ENCODE measurements around the gene SLA2.
"Not testable (repeated sequence)": the region's sequence is repeated elsewhere in the genome, so short reads cannot be mapped to it uniquely, and the experiment has no call there.

Gene SLA2

GRCh38 chr20:36645998-36646397 lies at the start of gene SLA2:
Gene SLA2, minus strand, starts transcription at chr20:36646196. Its CDS starts 4,861 bp downstream, at chr20:36641335.
- DNase-seq: no peak

DNA sequence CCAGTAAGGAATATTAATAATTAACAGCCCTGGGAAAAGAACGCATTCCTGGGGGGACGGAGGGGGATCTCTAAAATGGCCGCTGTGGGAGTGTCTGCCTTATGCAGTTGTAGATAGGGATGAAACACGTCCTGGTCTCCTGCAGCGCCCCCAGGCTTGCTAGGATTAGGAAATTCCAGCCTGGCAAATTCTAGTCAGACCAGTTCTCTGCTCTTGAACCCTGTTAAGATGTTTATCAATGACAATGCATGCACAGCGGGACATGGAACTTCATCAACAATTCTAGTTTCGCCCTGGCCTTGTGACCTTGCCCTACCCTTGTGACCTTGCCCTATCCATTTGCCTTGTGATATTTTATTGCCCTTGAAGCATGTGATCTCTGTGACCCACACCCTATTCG lies 49.5 kb upstream of the SLA2 start:
- DNase-seq: not testable (repeated sequence)

DNA sequence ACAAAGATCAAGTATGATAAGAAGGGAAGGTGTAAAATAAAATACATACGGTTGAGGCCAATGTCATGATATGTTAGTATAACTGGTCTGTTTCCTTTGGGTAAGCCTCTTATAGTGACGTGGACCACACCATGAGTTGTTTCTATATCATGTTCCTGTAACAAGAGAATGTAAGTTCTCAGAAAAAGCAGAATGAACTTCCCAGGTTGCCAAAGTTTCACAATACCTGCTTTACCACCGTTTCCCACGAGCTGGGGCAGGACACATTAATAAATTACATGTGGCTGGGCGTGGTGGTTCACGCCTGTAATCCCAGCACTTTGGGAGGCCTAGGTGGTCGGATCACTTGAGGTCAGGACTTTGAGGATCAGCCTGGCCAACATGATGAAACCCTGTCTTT lies 42.6 kb upstream of the SLA2 start:
- DNase-seq: no peak

GRCh38 chr20:36687850-36688249 lies 41.9 kb upstream of the SLA2 start:
- DNase-seq: no peak

DNA sequence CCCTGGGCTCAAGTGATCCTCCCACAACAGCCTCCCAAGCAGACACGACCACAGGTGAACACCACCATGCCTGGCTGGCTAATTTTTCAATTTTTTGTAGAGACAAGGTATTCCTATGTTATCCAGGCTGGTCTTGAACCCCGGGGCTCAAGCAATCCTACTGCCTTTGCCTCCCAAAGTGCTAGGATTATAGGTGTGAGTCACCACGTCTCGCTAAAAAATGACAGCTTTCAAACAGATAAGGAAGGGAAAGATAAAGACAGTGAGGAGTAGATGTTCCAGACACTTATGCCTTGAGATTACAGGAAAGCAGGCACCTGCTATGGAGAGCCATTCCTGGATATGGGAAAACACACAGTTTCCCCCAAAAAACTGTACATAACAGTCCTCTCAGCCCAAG lies 40.9 kb upstream of the SLA2 start:
- no peak for DNase-seq

DNA sequence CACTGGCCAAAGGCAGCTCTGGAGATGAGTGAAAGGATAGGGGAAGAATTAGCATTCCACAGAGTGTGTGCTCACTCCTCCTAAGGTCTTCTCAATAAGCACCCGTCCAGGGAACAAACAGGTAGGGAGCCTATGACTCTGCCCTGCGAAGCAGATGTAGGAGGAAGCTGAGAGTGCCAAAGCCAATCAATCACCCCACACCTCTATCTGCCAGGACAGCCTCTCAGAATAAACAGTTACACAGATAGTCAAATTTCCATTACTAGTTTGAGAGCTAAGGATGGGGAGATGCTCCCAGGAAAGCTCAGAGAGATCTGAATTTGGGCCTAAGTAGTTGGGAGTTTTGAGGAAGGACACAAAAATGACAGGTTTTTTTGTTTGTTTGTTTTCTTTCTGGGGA lies 40.5 kb upstream of the SLA2 start:
- DNase-seq: no peak

DNA sequence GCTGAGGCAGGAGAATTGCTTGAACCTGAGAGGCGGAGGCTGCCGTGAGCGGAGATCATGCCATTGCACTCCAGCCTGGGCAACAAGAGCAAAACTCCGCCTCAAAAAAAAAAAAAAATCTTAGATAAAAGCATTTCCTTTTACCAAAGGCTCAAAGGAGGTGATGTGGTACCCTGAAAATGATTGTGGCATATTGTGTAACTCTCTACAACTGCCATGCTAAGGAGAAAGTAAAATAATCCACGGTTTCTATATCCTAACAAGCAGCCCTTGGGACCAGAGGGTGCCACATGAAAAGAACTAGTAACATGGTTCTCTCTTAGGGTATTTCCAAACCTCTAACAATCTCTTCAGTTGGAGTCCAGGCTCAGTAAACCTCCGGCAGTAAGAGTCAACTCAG lies 38.8 kb upstream of the SLA2 start:
- DNase-seq: no peak

DNA sequence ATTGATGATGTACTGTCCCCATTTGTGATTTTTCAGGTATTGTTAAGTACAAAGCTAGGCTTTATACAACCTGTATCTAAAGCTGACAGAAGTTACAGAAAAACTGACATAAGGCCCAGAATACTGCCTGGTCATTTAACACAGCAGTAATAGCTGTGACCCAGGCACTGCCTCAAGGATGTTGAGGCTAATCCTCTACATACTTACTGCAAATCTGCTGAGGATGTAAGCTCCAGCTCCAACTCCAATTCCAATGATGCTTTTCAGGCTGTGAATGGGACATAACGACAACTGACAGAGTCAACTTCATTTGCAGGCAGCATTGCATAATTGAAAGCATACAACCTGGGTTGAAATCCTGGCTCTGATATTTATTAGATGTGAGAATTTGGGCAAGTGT lies 36.3 kb upstream of the SLA2 start:
- DNase-seq: no peak

GRCh38 chr20:36677422-36677771 lies 31.4 kb upstream of the SLA2 start:
- DNase-seq: no peak

DNA sequence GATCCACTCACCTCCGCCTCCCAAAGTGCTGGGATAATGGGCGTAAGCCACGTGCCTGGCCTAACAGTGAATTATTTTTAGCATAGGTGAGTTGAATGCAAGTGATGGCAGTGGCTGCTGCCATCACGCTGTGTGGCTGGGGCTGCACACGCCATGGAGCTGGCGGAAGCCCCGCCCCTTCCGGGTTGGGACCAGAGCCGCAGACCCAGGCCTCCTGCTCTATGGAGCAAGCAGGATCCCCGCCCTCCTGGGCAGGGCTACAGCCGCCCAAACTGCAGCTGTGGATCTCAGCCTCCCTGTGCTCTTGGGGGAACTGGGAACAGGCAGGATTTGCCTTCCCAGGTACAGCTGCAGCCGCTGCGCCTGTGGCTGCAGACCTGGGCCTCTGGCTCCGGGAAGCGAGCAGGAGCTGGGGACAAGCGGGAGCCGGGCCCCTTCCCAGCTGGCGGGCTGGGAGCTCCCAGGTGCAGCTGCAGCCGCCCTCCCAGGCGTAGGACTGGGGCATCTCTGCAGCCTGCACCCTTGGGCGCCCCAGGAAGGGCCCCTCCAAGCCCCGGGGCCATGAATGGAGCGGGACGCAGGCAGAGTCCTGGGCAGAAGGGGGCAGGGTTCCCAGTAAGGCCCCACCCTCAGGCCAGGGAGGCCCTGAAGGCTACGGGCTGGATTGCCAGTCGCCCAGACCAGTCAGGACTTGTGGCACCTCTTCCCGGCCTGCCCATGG lies 30.9 kb upstream of the SLA2 start:
- no peak for DNase-seq

GRCh38 chr20:36675545-36675944 lies 29.5 kb upstream of the SLA2 start:
- not testable (repeated sequence) for DNase-seq

DNA sequence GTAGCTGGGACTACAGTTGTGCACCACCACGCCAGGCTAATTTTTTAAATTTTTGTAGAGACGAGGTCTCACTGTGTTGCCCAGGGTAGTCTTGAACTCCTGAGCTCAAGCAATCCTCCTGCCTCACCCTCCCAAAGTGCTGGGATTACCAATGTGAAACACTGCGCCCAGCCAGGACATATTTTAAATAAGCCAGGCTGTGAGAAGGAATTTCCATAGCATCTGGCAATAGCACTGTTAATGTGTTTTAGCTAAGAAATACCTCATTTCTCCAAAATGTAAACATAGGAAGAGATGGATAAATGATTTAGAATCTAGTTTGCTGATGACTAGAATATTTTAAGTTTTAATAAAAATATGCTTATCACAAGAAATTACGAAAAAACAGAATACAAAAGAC lies 27.0 kb upstream of the SLA2 start:
- no peak for DNase-seq

DNA sequence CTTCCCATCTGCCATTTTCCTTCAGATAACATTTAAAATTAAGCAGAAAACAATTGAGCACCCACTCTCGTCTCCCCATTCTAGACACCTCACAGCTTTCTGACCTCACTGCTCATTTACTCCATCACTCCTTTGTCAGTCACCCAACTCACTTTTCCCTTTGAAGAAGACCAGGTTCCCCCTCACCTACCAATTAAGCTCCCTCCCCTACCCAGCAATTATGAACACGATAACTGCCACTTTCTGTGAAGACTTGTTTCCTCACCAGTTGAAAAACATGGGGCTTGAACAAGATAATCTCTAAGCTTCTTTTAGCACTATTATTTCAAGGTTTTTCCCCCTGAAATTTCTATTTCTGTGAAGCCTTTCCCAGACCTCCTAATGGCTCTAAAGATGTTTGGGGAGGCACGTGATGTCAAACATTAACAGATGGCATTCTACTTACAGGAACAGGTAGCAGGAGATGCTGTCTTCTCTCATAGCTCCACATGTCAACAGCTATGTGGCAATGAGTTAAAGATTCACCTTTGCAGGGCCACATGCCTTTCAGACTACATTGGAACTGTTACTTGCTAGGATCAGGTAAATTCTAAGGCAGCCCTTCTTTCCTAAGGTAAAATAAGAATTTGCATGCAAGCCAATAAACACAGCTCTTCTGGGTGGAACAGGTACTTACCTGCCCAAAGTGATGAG lies 24.8 kb upstream of the SLA2 start:
- no peak for DNase-seq

- DNase-seq: no peak
Measured at GRCh38 chr20:36666181-36666740, 20.3 kb upstream of the SLA2 start.

DNA sequence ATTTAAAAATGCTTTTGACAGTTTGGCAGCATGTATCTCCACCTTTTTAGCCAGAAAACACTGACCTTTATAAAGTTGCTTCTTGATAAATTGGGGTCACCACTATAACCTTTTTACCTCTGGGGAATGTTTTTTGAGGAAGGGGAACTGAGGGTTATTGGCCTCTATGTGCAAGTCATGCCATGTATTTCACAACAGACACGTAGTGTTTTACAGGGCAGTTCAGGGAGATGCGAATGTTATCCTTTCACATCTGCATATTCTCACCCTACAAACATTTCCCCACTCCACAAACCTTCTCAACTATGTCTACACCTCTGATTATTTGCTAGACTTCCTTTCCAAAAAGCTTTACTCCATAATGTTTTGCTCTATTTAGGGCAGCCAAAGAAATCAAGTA lies 17.0 kb upstream of the SLA2 start:
- no peak for DNase-seq

DNA sequence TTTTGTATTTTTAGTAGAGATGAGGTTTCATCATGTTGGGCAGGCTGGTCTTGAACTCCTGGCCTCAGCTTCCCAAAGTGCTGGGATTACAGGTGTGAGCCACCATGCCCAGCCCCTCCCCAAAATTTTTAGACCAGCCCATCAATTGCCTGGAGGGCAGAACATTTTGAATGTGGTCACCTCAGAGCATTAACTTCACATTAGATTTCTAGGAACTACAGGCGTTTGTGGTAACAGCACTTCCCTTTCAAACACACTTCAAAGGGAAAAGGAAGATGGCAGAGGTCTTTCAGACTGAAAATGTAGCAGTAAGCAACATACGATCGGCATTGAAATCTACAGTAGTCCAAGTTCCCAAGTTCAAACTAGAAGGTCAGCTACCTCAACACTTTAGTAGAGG lies 12.3 kb upstream of the SLA2 start:
- DNase-seq: no peak

- DNase-seq: no peak
Measured at GRCh38 chr20:36656733-36657132, 10.7 kb upstream of the SLA2 start.

DNA sequence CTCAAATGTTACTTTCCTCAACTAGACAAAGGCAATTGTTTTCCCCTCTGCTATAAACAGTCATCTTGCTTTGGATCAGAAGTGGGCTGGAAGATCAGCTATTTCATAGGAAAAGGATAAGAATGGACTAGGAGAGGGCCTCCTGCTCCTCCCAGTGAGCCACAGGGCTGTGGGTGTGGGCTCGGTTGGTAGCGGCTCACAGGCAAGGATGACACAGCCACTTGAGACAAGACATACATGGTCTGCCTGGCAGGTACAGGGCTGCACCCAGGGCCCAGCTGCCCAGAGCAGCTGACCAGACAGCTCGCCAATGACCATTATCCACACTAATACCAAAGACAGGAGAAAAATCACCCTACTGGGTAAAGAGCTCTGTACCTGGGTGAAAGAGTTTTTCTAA lies 9.0 kb upstream of the SLA2 start:
- no peak for DNase-seq

GRCh38 chr20:36654506-36654905 lies 8.5 kb upstream of the SLA2 start:
- DNase-seq: no peak

DNA sequence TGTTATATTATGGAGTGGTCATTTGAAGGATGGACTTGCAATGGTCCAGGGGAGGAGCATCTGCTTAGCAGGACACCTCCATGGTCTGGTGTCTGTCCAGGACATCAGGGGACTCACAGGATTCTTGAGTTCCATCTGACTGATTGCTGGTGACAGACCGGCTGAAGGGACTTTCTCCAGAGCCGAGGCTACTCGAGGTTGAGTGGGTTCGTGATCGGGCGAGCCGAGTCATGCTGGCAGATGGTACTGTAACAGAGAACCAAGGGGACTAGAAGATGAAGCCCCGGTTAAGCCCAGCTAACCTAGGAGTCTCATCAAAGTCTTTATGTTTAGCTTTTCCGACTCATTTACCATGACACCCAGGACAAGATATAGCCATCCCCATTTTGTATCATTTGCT lies 7.5 kb upstream of the SLA2 start:
- DNase-seq: no peak

GRCh38 chr20:36647196-36648121 lies 1.5 kb upstream of the SLA2 start:
- no peak for DNase-seq

- DNase-seq: no peak
Measured at GRCh38 chr20:36646678-36647077, 682 bp upstream of the SLA2 start.

- DNase-seq: no peak
Measured at GRCh38 chr20:36645353-36645752, 643 bp downstream of the SLA2 start.

GRCh38 chr20:36644706-36645095 lies 1.3 kb downstream of the SLA2 start:
- DNase-seq: no peak
